Renal cortex interstitium (tissue), 15 donors: ENCODE data around the gene XK. TPM values are rescaled to one million over a fixed set of nuclear protein-coding genes. Genes with fewer than 3 reads are reported as not detected.
"Not testable (repeated sequence)": the region's sequence is repeated elsewhere in the genome, so short reads cannot be mapped to it uniquely, and the experiment has no call there.

Source experiments
- DNase-seq, 11 donors: peaks; one replicate each; pipeline ENCODE4 v3.0.0-alpha.2; 2013; ENCODE audit warnings: low read depth in 9 of 11, low spot score in 4 of 11; ENCODE audit errors: extremely low read depth in 1 of 11
- long read RNA-seq, 16 experiments: transcript quantifications; one replicate each; lab custom pipeline, GENCODE V29; 2026
- polyA plus RNA-seq, 3 donors: library from polyadenylated mRNA; unstranded; fragments of 120-200 nt; gene quantifications; one replicate each; pipeline ENCODE4 v1.2.1, GENCODE V29; 2013; ENCODE audit not compliant: insufficient read length in 3 of 3

The XK gene
- polyA plus RNA-seq = 1 to 10 TPM; 1.0 to 1.8 (median 1.1) TPM
- long read RNA-seq, donor 1 = 0 reads
- long read RNA-seq, donor 2, full-length matches to known transcripts = 1 of 1 reads
- long read RNA-seq, donor 2, partial matches to known transcripts = 0 of 1 reads
- long read RNA-seq, donor 2, other reads (novel, unspliced or antisense) = 0 of 1 reads
- long read RNA-seq, donor 3 = 0 reads
- long read RNA-seq, donor 4 = 0 reads
- long read RNA-seq, donor 5 = 0 reads
- long read RNA-seq, donor 6, full-length matches to known transcripts = 1 of 1 reads
- long read RNA-seq, donor 6, partial matches to known transcripts = 0 of 1 reads
- long read RNA-seq, donor 6, other reads (novel, unspliced or antisense) = 0 of 1 reads
- long read RNA-seq, donor 7 = 0 reads
- long read RNA-seq, donor 8 = 0 reads
- long read RNA-seq, donor 9 = 0 reads
- long read RNA-seq, donor 10 = 0 reads
- long read RNA-seq, donor 11 = 0 reads
- long read RNA-seq, donor 12 = 0 reads
- long read RNA-seq, donor 13, full-length matches to known transcripts = 1 of 1 reads
- long read RNA-seq, donor 13, partial matches to known transcripts = 0 of 1 reads
- long read RNA-seq, donor 13, other reads (novel, unspliced or antisense) = 0 of 1 reads
- long read RNA-seq, donor 14 = 0 reads
- long read RNA-seq, donor 15 = 0 reads
- long read RNA-seq, donor 16 = 0 reads

GRCh38 chrX:37685381-37686359 is at the start of gene XK:
XK (plus strand) TSS chrX:37685791; CDS start chrX:37685962, 171 bp downstream.
- peak in 5 of 11 donors; percentile 8 to 31 (median 15) for DNase-seq

- no peak for DNase-seq
Measured at GRCh38 chrX:37638047-37638446, 47.5 kb upstream of the XK start.

GRCh38 chrX:37640142-37640541 is 45.4 kb upstream of the XK start:
- no peak for DNase-seq

GRCh38 chrX:37641859-37642258 is 43.7 kb upstream of the XK start:
- no peak for DNase-seq

- DNase-seq = no peak
Measured at GRCh38 chrX:37644381-37645305, 40.9 kb upstream of the XK start.

GRCh38 chrX:37646254-37646653 is 39.3 kb upstream of the XK start:
- no peak for DNase-seq

- not testable (repeated sequence) for DNase-seq
Measured at GRCh38 chrX:37650879-37651278, 34.7 kb upstream of the XK start.

- no peak for DNase-seq
Measured at GRCh38 chrX:37651921-37652452, 33.6 kb upstream of the XK start.

- DNase-seq = no peak
Measured at GRCh38 chrX:37652589-37653231, 32.9 kb upstream of the XK start.

- no peak for DNase-seq
Measured at GRCh38 chrX:37653397-37654085, 32.0 kb upstream of the XK start.

- no peak for DNase-seq
Measured at GRCh38 chrX:37658343-37659030, 27.1 kb upstream of the XK start.

GRCh38 chrX:37659047-37659446 is 26.5 kb upstream of the XK start:
- DNase-seq = no peak

GRCh38 chrX:37662181-37662580 is 23.4 kb upstream of the XK start:
- DNase-seq = no peak

- DNase-seq = peak in 4 of 11 donors; percentile 13 to 20 (median 14)
Measured at GRCh38 chrX:37666516-37666915, 19.1 kb upstream of the XK start.

- DNase-seq = no peak
Measured at GRCh38 chrX:37667141-37667540, 18.4 kb upstream of the XK start.

- DNase-seq = no peak
Measured at GRCh38 chrX:37672563-37672962, 13.0 kb upstream of the XK start.
